Sigmoid colon (tissue), 4 donors: ENCODE data around the gene HYAL4.

ENCODE experiments used
- POLR2A ChIP-seq, 2 donors: fragments of 450-650 bp; IDR thresholded peaks; one replicate each; pipeline ENCODE4 v1.6.1; 2016; ENCODE audit warnings: antibody characterized with exemption in 2 of 2, mild to moderate bottlenecking in 2 of 2, moderate library complexity in 2 of 2
- POLR2AphosphoS5 ChIP-seq, 4 donors: sonication (generic); formaldehyde crosslinking; IDR thresholded peaks; one replicate each; pipeline ENCODE4 v1.6.1; 2017; ENCODE audit warnings: antibody characterized with exemption in 4 of 4
- TF ChIP-seq, protein P1 (sequence below), 4 experiments: fragments of 450-650 bp in 3 of 4; fragments of 200-600 bp in 1 of 4; IDR thresholded peaks; one replicate each; pipeline ENCODE4 v1.5.1; 2016 to 2019; ENCODE audit warnings: antibody characterized with exemption in 4 of 4, mild to moderate bottlenecking in 3 of 4, moderate library complexity in 2 of 4

DNA sequence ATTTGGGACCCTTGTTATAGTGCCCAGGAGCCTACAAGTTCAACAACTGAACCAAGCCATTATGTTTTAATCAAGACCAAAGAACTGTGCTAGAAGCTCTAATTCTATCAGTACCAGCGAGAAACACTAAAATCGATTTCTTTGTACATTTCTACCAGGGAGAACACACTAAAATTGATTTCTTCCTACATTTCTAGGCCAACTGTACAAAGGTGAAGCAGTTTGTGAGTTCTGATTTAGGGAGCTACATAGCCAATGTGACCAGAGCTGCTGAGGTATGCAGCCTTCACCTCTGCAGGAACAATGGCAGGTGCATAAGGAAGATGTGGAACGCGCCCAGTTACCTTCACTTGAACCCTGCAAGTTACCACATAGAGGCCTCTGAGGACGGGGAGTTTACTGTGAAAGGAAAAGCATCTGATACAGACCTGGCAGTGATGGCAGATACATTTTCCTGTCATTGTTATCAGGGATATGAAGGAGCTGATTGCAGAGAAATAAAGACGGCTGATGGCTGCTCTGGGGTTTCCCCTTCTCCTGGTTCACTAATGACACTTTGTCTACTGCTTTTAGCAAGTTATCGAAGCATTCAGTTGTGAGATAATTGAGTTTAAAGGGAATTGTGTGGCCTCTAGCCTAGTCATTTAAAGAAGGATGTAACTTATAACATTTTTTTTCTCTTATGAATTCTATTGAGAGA is 31.7 kb downstream of the HYAL4 start:
- TF ChIP-seq, protein P1, sequence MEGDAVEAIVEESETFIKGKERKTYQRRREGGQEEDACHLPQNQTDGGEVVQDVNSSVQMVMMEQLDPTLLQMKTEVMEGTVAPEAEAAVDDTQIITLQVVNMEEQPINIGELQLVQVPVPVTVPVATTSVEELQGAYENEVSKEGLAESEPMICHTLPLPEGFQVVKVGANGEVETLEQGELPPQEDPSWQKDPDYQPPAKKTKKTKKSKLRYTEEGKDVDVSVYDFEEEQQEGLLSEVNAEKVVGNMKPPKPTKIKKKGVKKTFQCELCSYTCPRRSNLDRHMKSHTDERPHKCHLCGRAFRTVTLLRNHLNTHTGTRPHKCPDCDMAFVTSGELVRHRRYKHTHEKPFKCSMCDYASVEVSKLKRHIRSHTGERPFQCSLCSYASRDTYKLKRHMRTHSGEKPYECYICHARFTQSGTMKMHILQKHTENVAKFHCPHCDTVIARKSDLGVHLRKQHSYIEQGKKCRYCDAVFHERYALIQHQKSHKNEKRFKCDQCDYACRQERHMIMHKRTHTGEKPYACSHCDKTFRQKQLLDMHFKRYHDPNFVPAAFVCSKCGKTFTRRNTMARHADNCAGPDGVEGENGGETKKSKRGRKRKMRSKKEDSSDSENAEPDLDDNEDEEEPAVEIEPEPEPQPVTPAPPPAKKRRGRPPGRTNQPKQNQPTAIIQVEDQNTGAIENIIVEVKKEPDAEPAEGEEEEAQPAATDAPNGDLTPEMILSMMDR (IDR thresholded peaks at IDR 0.05): no peak
- TF ChIP-seq POLR2AphosphoS5 (IDR thresholded peaks at IDR 0.05) (no peak), POLR2A (IDR thresholded peaks at IDR 0.05) (no peak)
